GDM1 (cell line): ENCODE results near the gene CD81.

Source experiments
- DNase-seq: peaks from one replicate; lab custom pipeline; 2025; lab: John Stamatoyannopoulos, UW

Gene CD81

DNA sequence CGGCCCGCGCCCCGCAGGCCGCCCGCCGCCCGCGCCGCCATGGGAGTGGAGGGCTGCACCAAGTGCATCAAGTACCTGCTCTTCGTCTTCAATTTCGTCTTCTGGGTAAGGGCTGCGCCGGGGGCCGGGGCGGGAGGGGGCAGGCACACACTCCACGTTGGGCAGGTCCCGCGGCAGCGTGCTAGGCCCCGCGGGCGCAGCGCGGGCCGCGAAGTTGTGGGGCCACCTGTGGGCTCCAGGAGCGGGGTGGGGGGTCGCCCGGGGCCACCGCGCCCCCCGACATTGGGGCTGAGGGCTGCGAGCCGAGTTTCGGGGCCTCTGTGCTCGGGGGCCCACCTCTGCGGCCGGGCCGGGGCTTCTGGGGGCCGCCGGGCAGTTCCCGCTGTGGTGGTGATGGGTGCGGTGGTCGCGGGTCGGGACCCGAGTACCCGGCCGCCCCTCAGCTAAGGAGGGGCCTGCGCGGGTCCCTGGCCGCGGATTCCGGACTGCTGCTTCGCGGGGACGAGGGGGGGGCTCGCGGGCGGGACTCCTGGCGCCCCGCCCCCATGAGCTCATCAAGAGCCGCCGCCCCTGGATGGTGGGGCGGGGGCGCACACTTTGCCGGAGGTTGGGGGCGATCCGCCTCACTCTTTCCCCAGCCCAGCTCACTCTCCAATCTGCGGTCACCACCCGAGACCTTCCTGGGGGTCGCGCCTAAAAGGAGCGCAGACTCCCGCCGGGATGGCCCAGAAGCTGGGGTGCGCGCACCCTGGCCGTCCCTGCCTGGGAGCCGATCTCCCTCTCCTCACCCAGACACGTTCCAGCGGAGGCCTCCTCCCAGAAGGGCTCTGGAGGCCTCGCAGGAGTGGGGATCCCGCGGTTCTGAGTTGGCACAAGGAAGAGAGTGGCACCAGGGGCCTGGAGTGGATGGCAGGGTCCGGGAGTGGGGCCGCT is 667 bp downstream of the CD81 start:
- no peak for DNase-seq

DNA sequence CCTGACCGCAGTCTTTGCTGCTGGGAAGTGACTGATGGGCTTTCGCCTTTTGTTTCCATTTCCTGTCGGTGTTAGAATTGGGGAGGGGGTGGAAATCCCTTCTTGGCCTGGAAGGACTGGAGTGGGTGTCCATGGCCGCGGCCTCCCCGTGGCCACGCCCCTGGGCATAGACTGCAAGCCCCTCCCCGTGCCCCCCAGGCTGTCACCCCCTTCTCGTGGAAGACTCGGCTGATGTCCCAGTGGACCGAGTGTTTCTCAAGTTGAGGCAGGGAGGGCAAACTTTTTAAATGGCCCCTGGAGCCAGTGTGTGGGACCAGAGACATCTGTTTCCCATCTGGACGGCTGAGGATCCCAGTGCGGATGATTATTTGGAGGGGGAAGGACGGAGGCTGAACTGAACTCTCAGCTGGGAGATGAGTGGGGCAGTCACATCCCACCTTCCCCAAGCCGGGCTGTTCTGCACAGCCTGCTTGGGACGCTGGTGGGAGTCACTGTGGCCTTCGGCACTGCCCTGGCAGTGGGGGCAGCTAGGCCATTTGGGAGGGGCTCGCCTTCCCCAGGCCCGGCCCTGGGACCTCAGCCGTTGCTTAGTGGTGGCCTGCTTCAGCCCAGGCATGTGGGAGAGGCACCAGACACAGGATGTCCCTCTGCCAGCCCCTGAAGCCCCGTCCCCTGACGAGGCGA is 1.6 kb downstream of the CD81 start:
- no peak for DNase-seq

DNA sequence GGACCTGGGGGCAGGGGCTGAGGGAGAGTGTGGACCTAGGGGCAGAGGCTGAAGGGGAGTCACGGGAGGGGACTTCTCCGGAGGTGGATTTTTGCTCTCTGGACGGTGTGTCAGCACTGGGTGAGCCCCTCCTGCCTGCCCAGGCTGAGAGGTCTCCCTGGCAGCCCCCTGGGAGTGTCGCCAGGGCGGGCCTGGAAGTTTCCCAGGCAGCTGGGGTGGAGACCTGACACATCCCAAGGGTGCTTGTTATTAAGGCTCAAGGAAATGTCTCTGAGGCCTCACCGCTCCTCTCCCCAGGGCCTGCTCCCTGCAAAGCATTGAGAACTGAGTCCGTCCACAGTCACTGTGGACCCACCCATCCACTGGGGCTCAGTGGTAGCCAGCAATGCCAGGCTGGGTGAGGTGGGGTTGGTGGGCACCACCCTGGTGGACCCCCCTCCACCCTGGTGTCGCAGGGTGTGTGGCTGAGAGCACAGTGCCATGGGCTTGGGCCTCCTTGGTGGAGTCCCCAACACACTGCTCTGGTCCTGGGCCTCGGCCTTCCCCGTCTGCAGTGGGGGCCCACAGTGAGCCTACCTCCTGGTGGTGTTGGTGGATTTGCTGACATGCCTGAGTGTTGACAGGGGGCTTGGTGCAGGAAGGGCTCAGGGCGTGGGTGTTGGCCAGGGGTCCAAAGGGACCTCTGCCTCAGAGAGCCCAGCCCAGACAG is 2.5 kb downstream of the CD81 start:
- DNase-seq: no peak

DNA sequence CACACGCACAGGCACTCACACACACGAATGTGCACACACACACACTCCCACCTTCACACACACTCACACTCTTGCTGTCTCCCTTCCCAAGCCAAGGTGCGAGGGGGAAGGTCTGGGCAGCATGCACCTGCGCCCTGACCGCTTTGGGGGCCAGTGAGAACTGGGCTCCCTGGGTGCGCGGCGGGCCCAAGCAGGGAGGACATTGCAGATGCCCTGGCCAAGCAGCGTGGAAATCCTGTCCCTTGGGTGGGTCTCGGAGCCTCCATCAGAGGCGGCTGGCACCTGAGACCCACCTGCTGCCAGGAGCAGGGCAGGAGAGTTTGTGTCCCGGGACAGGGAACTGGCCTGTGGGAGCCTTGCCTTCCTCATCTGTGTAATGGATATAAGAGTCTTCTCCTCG is 3.3 kb downstream of the CD81 start:
- DNase-seq: no peak

DNA sequence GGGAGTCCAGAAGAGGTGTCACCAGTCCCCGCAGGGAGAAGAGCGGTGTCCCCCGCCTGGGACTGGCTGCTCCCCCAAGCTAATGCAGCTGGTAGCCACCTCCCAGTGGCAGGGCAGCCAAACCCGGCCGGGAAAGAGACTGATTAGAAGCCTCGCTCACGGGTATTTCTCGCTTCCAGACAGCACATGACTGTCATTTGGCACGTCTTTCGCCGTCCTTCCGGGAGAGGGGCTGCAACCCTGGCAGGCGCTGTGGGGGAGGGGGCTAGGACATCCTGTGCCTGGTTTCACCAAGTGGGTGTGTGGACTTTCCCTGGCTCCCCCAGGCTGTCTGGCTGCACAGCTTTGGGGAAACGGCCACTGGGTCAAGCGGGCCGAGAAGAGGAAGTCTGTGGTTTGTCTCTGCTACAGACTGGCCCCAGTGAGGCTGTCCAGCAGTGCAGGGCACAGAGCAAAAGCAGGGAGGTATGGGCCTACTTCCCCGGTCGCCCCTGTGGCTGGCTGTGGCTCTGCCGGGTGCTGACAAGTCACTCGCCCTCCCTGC is 3.8 kb downstream of the CD81 start:
- DNase-seq: no peak

DNA sequence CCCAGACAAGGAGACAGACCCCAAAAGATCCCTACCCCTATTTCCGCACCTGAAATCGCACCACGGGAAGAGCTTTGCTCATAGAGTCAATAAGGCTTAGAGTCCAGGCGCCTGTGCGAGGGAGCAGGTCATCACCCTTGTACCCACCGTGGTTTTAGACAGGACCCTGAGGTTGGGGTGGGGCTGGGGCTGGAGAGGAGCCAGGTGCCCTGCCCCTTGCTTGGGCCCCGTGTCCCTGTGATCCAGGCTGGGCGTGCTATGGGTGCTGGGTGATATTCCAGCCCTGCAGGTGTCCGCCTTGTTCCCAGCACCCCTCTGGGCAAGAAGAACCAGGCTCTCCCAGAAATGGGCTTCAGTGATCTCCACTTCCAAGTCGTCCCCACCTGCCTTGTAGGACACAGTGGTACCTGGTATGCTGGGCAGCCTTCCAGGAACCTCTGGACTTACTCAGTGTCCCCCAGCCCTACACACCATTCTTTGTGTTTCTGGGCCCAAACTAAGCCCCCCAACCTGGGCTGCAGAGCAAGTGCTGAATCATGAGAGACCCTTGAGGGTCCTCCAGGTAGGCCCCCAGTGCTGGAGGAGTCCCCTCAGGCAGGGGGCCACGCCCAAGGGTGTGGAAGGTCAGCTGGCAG is 4.5 kb downstream of the CD81 start:
- no peak for DNase-seq

DNA sequence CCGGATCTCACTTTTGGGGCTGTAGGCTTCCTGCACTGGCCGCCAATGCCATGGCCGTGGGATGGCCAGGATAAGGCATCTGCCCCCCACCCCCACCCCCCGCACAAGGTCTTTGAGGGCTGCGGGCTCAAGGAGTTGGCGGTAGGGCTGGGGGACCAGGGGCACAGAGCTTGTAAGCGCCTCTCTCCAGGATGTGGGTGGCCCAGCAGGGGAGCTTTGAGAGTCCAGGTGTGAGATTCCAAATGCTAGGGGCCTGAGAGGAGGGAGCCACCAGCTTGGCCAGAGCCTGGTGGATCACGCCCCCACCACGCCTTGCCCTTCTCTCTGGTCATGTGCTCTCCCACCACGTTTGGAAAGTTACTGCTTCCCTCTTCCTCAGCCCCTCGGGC is 5.0 kb downstream of the CD81 start:
- DNase-seq: no peak

DNA sequence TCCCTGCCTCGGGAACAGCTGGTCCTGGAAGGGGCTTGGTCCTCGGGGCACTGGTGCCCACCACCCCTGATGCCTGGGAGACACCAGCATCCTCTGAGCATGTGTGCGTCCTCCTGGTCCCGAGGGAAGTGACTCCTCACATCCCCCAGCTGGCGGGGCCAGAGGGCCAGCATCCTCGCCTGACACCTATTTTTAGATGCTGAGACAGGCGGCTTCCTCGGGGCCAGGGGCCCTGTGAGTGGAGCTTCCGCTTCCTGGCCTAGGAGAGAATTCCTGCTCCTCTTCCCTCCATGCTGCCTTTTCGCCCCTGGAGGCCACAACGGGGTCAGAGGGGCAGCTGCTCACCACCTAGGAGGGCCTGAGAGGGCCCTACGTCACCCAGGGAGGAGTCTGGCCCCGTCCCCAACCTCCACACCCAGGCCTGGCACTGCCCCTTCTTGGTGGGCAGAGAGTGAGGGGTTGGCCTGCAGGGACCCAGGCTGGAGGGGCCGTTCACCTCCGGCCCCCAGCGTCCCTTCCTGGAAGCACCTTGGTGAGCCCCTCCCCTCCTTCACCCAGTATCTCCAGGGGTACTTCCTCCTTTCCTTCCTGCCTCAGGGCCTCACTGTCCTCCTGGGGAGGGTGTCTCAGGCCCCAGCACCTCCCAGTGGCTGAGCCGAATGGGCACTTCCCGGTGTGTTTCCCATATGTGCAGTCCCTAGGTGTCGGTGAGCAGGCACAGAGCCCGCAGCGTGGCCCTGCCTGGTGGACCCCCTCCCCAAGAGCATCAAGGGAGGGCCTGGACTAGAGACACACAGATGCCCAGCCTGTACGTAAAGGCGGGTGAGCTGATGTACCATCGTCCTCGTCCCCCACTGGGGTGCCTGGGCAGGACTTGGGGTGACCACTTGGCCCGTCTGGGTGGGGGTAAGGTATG is 6.1 kb downstream of the CD81 start:
- DNase-seq: no peak

DNA sequence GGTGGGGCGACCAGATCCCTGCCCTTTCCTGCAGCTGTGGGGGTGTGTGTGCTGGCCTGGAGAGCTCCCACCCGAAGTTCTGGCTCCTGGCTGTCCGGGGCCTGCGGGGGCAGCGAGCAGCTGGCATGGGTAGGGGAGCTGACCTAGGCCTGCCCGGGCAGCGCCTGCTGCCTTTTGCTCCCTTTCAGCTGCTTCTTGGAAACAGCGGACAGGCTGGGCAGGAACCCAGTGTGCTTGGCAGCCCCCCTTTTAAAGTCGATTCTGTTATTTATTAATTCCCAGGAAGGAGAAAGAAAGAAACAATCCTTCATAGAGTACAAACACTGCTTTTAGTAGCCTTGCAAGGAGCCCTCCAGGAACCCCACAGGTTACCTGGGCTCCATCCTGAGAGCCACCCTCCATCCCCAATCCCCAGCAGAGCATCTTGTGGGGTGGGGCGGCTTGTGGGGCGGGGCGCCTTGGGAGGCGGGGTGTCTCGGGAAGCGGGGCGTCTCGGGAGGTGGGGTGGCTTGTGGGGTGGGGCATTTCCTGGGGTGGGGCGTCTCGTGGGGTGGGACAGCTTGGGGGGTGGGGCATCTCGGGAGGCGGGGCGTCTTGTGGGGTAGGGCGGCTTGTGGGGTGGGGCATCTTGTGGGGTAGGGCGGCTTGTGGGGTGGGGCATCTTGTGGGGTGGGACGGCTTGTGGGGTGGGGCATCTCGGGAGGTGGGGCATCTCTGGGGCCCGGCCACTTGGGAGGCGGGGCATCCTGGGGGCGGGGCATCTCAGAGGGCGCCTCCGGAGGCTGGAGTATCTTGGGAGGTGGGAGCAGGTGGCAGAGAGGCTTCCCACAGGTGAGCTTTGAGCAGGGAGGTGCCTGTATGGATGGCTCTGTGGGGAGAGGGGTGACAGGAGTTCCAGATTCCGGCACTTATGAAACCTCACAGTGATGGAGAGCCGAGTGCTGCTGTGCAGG is 7.0 kb downstream of the CD81 start:
- no peak for DNase-seq

DNA sequence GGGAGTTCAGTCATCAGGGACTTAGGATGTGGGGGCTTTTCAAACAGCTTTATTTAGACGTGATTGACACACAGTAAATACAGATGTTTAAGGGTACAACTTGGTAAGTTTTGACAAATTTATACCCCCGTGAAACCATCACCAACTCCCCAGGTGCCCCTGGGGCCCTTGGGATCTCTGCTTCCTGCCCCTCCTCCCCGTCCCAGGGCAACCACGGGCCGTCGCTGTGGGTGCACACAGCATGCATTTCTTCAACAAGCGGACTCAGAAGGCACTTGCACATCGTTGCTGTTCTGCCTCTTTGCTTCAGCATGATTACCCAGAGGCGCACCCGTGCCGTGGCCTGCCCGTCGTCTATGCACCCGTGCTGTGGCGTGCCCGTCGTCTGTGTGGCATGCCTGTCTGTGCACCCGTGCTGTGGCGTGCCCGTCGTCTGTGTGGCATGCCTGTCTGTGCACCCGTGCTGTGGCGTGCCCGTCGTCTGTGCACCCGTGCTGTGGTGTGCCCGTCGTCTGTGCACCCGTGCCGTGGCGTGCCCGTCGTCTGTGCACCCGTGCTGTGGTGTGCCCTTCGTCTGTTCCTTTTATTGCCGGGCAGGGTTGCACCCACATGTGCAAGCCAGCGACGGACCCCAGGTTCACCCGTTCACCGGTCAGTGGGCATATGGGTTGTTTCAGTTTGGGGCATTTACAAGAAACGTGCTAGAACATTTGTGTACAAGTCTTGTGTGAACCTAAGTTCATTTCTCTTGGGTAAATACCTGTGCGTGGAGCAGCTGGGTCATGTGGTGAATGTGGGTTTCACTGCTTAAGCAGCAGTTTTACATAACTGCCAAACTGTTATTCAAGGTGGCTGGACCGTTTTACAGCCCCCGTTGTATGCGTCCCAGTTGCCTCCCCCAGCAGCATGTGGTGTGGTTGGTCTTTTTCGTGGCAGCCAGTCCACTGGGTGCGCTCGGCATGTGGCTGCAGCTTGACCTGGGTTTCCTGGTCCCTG is 8.3 kb downstream of the CD81 start:
- no peak for DNase-seq

DNA sequence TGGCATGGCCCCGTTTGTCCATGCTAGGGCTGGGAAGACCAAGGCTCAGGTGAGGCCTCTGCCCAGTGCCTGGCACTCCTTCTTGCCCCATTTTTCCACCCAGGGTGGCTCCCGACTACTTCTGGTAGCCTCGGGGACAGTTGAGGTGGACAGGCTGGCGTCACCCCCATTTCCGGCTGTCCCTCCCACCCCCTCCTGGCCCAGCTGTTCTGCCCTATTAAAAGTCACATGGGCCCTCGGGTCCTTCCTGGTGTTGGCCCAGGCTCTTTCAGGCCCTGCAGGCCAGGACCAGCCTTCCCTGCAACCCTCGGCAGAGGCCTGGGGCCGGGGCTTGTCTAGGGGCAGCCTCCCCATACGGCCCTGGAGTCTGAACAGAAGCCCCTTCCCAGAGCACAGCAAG is 9.5 kb downstream of the CD81 start:
- no peak for DNase-seq

DNA sequence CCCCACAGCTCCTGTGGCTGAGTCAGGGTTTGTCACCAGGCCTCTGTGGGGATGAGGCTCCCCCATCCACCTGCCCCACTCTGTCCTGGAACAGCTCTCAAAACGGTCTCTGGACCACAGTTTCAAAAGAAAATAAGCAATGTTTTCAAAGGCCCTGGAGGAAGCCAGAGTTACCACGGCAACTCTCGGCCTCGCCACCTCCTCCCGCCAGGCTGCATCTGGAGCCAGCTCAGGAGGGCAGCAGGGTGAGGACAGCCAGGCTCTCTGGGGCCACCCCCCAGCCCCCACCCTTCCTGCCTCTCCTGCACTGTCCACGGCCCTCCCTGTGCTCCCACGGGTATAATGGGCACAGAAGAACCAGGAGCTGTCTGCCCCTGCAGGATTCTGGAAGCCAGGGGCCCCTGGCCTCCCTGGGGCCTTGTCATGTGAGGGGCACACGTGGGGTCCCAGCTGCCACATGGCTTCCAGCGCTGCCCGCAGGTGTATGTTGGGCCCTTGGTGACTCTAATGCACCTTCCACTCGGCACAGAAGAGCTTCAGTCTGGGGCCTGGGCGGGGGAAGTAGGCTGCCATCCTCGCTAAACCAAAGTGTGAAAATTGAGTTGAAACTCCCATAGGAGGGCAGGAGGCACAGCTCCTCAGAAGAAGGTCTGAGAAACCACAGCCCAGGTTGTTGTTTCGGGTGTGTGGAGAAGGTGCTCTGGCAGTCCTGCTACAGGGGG is 10.3 kb downstream of the CD81 start:
- DNase-seq: no peak

DNA sequence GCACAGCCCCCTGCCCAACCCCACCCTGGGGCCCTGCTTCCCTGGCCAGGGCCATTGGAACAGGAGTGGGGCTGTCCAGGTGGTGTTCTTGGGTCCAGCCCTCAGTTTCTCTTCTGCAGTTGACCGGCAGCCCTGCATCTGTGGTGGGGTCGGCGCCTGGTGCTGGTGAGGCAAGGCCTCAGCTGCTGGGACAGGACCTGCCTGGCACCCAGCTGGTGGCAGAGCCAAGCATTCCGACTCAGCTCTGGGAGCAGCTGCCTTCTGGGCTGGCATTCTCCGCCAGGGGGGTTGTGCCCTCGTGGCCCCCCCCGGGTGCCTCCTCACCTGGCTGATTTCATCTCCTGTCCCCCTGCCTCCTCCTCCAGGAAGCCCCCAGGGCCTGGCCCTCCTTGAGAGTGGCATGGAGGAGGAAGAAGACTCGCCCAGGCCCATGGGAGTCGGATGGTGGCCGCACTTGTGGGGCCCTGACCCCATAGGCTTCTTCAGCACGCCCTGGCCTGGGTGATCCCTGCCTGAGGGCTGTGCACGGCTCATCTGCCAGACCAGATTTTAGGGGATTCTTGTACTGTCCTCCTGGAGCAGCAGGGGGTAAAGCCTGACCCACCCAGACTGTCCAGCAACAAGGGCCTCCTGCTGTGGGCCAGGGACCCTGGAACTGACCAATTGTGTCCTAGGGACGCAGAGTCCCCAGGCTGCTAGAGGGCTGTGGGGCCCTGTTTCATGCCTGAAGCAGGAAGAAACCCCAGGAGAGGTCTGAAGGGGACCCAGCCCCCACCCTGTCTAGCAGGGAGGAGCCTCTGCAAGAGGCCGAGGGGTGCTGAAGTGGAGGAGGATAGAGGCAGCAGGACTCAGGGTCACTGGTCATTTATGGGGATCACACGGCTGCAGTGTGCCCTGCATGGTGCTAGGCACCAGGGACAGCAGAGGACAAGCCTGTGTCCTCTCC is 11.6 kb downstream of the CD81 start:
- no peak for DNase-seq

DNA sequence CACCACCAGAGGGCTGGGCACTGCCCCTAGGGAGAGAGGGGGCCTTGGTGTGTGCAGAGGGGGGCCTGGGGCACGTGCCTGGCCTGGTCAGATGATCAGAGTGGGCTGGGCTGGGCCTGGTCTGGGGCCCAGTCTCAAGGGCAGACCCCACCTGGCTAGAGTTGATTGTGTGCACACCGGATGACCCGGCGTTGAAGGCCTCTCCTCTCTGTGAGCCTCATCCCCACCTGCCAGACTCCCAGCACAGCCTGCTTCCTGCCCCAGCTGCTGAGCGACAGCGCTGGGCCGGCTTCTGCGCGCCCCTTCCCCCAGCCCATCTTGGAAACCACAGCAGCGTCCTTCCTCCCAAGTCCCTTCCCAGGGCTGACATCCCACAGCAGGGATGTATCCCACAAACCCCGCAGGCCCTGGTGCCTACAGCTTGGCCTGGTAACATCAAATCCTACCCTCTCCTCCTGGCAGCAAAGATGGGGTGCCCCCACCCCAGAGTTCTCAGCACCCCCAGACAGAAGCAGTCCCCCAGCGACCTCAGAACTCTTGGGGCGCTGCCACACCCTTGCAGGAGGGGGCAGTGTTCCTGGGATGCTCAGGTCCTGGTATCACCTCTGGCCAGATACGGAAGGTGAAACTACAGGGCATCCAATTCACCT is 12.4 kb downstream of the CD81 start:
- DNase-seq: no peak

DNA sequence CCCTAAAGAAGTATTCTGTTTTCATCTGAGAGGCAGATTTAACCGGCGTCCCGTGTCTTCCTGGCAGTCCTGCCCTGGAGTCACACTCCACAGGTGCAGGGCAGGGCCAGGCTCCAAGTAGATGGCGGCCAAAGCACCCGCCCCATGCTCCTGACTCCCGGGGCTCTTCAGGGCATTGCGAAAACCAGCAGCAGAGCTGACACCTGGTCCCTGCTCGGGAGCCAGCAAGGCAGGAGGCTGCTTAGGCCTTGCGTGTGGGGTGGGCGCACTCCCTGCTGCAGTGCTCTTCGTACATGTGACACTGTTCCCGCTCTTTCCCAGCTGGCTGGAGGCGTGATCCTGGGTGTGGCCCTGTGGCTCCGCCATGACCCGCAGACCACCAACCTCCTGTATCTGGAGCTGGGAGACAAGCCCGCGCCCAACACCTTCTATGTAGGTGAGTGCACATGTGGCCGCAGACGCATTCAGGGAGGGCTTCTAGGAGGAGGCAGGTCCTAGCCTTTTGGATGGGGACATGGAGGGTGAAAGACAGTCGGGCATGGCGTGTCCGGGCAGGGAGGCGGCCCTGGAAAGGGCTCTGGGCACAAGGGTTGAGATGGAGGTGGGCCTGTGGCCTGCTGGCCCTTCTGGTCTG is 13.1 kb downstream of the CD81 start:
- DNase-seq: no peak

DNA sequence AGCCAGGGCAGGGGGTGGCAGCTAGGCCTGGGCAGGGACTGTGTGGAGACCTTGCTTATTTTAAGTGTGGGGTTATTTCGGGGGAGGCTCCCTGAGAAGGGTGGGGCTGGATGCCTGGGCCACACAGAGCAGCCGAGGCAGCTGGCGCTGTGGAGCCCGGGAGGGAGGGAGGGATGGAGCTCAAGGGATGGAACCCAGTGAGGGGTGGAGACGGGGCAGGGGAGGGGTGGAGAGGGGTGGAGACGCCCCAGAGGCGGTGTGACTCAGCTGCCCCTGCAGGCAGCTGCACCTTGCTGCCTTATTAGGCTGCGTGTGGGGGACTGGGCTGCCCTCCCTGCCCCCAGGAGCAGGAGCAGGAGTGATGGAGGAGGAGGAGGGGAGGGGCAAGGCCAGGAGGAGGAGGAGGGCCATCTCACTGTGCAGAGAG is 13.6 kb downstream of the CD81 start:
- DNase-seq: no peak
